ENCODE results near the gene OR13J1. TPM values are rescaled to one million over a fixed set of nuclear protein-coding genes. Genes with fewer than 3 reads are reported as not detected.
"Not testable (repeated sequence)": the region's sequence is repeated elsewhere in the genome, so short reads cannot be mapped to it uniquely, and the experiment has no call there.

The OR13J1 gene
- total RNA-seq, 2 donors from 2014 or later = not detected

DNA sequence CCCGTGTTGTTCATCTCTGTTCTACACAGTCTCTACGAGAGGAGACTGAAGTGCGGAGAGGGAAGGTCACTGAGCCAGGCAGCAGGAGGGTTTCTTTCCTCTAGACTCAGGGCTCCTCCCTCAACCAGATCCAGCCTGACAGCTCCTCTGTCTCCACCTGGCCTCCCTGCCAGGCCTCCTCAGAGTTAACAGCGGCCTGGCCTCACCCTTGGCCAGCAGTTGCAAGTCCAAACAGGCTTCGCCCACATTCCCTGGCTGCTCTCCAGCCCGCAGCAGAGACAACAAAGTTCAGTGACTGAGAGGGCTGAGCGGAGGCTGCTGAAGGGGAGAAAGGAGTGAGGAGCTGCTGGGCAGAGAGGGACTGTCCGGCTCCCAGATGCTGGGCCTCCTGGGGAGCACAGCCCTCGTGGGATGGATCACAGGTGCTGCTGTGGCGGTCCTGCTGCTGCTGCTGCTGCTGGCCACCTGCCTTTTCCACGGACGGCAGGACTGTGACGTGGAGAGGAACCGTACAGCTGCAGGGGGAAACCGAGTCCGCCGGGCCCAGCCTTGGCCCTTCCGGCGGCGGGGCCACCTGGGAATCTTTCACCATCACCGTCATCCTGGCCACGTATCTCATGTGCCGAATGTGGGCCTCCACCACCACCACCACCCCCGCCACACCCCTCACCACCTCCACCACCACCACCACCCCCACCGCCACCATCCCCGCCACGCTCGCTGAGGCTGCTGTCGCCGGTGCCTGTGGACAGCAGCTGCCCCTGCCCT lies 35.9 kb upstream of the OR13J1 start, which contains the start of gene HRCT1:
TSS of gene HRCT1 (plus strand) at position 291 of the 768 bp plus-strand sequence. CDS start at position 377, 86 bp downstream.
- ATAC-seq (peak; percentile 76), DNase-seq (peak; percentile 95 to 98)
- intact Hi-C loops (cut with DNase I, micrococcal nuclease) = no loop called here

- intact Hi-C loops (cut with DNase I, micrococcal nuclease) = no loop called here
- peak; percentile 66 to 74 for DNase-seq
- peak; percentile 64 for ATAC-seq
Observed at GRCh38 chr9:35905051-35905781, 35.0 kb upstream of the OR13J1 start.

GRCh38 chr9:35904338-35904737 lies 34.1 kb upstream of the OR13J1 start:
- intact Hi-C loops (cut with DNase I, micrococcal nuclease) = loop anchor here in 1 of 2 donors (5.0 kb wide), 1 partner anchor 43 kb away; no protein-coding TSS in a partner anchor
- ATAC-seq = no peak
- no peak for DNase-seq

- intact Hi-C loops (cut with DNase I, micrococcal nuclease) = loop anchor here in 1 of 2 donors (5.0 kb wide), 1 partner anchor 44 kb away; no protein-coding TSS in a partner anchor
- DNase-seq (no peak), ATAC-seq (peak; percentile 12)
Observed at GRCh38 chr9:35903049-35903448, 32.8 kb upstream of the OR13J1 start.

DNA sequence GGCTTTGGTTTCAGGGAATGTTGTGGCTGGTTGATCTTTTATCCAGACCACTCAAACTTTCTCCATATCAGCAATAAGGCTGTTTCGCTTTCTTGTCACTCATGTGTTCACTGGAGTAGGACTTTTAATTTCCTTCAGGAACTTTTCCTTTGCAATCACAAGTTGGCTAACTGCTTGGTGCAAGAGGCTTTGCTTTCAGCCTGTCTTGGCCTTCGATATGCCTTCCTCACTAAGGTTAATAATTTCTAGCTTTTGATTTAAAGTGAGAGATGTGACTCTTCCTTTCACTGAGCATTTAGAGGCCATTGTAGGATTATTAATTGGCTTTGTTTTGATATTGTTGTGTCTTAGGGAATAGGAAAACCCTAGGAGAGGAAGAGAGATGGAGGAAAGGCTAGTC lies 28.8 kb upstream of the OR13J1 start:
- no peak for ATAC-seq
- no peak for DNase-seq
- intact Hi-C loops (cut with DNase I, micrococcal nuclease) = no loop called here

- intact Hi-C loops (cut with DNase I, micrococcal nuclease) = no loop called here
- DNase-seq (no peak), ATAC-seq (no peak)
Observed at GRCh38 chr9:35898337-35898736, 28.1 kb upstream of the OR13J1 start.

DNA sequence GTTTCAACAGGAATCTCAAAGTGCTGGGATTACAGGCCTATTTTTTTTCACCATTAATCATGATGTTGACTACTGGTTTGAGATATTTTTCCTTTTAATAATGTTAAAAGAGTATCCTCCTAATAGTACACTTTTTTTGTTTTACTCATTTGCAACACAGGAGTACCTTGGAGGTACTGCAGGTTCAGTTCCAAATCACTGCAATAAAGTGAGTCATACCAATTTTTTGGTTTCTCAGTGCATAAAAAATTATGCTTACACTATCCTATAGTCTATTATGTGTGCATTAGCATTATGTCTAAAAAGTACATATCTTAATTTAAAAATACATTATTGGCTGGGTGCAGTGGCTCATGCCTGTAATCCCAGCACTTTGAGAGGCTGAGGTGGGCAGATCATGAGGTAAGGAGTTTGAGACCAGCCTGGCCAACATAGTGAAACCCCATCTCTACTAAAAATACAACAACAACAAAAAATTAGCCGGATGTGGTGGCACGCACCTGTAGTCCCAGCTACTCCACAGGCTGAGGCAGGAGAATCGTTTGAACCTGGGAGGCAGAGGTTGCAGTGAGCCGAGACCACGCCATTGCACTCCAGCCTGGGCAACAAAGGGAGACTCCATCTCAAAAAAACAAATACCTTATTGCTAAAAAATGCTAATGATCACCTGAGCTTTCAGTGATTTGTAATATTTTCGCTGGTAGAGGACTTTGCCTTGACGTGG lies 27.3 kb upstream of the OR13J1 start:
- intact Hi-C loops (cut with DNase I, micrococcal nuclease); ATAC-seq; DNase-seq: not testable (repeated sequence)

DNA sequence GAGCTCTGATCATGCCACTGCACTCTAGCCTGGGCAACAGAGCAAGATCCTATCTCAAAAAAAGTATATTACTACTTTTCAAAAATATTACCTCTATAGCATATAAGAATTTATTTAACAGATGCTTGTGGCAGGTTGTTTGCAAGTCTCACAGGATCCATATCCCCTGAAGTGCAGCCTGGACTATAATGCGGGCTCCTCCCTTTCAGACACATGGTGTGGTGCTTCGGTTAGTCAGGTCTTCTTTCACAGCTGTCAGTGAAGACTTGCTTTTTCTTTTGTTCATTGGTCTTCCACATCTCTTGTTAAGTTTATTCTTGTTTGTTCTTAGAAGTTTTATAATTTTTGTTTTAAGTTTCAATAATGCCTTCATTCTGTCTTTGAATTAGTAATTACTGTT lies 26.4 kb upstream of the OR13J1 start:
- DNase-seq (no peak), ATAC-seq (no peak)
- intact Hi-C loops (cut with DNase I, micrococcal nuclease) = no loop called here

GRCh38 chr9:35892051-35892450 lies 21.9 kb upstream of the OR13J1 start:
- intact Hi-C loops (cut with DNase I, micrococcal nuclease) = no loop called here
- ATAC-seq (no peak), DNase-seq (no peak)

DNA sequence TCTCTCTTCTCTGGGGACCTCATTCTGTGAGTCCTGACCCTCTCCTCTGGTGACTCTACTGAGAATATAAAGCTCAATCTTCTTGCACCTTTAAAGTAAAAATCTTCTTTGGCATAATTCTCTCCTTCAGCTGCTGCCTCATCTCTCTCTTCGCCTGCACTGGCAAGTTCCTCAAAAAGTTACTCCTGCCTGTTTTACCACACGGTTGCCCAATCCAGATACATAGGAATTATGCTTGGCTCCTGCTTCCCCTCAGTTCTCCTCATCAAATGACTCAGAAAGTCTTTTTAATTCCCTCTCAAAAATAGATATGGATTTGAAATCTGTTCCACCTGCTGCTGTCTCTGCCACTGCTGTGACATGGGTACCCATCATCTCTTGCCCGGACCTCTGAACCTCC lies 21.4 kb upstream of the OR13J1 start:
- intact Hi-C loops (cut with DNase I, micrococcal nuclease) = no loop called here
- no peak for ATAC-seq
- DNase-seq = no peak

DNA sequence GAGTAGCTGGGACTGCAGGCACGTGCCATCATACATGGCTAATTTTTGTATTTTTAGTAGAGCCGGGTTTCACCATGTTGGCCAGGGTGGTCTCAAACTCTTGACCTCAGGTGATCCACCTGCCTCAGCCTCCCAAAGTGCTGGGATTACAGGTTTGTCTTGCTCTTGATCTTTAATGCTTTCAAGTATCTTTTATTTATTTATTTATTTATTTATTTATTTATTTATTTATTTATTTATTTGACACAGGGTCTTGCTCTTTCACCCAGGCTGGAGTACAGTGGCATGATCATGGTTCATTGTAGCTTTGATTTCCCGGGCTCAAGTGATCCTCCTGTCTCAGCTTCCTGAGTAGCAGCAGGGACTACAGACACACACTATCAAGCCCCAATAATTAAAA lies 14.7 kb upstream of the OR13J1 start:
- DNase-seq; intact Hi-C loops (cut with DNase I, micrococcal nuclease); ATAC-seq: not testable (repeated sequence)

DNA sequence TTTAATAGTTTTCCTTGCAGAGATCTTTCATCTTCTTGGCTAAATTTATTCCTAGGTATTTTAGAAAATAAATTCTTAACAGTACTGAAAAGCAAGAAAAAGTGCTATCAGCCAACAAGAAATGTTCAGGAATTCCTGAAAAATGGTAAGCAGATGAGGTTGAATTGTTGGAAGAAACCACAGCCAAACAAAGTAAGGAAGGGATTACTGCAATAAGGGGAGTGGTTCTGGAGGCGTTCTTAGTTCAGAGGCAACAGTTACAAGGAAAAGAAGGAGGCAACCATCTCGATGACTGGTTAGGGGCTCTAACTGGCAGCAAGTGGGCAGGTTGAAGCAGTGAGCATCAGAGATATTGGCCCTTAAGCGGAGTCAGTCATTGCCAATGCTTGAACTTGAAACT lies 12.8 kb upstream of the OR13J1 start:
- intact Hi-C loops (cut with DNase I, micrococcal nuclease) = loop anchor here in 1 of 2 donors (2.0 kb wide), 1 partner anchor 56 kb away; no protein-coding TSS in a partner anchor
- DNase-seq (no peak), ATAC-seq (no peak)

GRCh38 chr9:35882263-35882848 lies 12.2 kb upstream of the OR13J1 start:
- peak; percentile 89 for ATAC-seq

GRCh38 chr9:35872505-35872904 lies 2.3 kb upstream of the OR13J1 start:
- intact Hi-C loops (cut with DNase I, micrococcal nuclease) = no loop called here
- ATAC-seq = no peak
- no peak for DNase-seq

More at GRCh38 chr9:35882263-35882848, 12.2 kb upstream of the OR13J1 start:
- DNase-seq = peak; percentile 67 to 92
- intact Hi-C loops (cut with DNase I, micrococcal nuclease) = loop anchor here in 1 of 2 donors (2.0 kb wide), 1 partner anchor 56 kb away; no protein-coding TSS in a partner anchor

- no peak for ATAC-seq
- no peak for DNase-seq
- intact Hi-C loops (cut with DNase I, micrococcal nuclease) = no loop called here
Observed at GRCh38 chr9:35871545-35871944, 1.3 kb upstream of the OR13J1 start.

DNA sequence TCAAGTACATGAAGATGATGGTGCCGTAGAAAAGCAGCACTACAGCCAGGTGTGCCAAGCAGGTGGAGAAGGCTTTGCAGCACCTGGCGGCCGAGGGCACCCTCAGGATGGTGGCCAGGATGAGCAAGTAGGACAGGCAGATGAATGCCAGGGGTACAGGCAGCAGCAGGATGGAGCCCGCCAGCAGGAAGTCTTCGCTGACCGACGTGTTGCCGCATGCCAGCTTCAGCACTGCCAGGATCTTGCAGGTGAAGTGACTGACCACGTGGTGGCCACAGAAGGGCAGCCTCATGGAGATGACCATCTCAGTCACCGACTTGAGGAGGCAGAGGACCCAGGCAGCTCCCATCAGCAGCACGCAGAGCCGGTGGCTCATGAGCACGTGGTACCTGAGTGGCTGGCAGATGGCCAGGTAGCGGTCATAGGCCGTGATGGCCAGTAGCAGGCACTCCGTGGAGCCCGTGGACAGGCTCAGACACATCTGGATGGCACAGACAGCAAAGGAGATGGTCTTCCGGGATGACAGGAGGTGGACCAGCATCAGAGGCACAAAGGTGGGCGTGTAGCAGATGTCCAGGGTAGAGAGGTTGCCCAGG lies 482 bp downstream of the OR13J1 start:
- DNase-seq (no peak), ATAC-seq (no peak)
- intact Hi-C loops (cut with DNase I, micrococcal nuclease) = loop anchor here in 1 of 2 donors (10.0 kb wide), 1 partner anchor 75 kb away; the partner anchor contains the start of gene NPR2

GRCh38 chr9:35868933-35869332 lies 1.3 kb downstream of the OR13J1 start:
- ATAC-seq (no peak), DNase-seq (no peak)
- intact Hi-C loops (cut with DNase I, micrococcal nuclease) = loop anchor here in 1 of 2 donors (10.0 kb wide), 1 partner anchor 74 kb away; the partner anchor contains the start of gene NPR2

DNA sequence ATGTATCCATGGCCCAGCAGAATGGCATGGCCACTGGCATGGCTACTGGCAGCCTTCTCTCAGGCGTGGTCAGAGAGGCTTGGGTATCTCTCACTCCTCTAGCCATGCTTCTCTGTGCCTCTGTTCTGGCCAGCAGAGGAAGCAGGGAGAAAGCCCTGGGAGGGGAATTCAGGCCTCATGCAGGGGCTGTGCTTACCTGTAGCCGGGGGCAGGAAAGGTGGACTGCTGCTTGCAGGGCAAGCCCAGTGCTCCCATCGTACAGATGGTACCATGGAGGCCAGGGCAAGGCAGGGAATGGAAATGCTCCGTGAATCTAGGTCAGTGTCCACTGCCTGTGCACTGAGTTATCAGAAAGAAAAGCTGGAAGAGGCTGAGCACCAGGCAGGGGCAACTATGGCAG lies 2.7 kb downstream of the OR13J1 start:
- DNase-seq = no peak
- intact Hi-C loops (cut with DNase I, micrococcal nuclease) = loop anchor here in 1 of 2 donors (10.0 kb wide), 1 partner anchor 73 kb away; the partner anchor contains the start of gene NPR2
- ATAC-seq = no peak
